Uterus (tissue), 4 donors: ENCODE data around the gene HRH3. TPM values are rescaled to one million over a fixed set of nuclear protein-coding genes. Genes with fewer than 3 reads are reported as not detected.

Source experiments
- DNase-seq, 2 donors: peaks; one replicate each; pipeline ENCODE4 v3.0.0-alpha.2; 2019 to 2020
- H3K27ac ChIP-seq, 2 donors: fragments of 200-600 bp; sonication (generic); 1 replicate in 1 of 2; 2 replicates in 1 of 2; pipeline ENCODE4 v1.5.1; 2016 to 2018
- H3K27me3 ChIP-seq, 2 donors: fragments of 200-600 bp; sonication (generic); one replicate each; pipeline ENCODE4 v1.5.1; 2018 to 2019; ENCODE audit warnings: control low read depth in 1 of 2
- H3K36me3 ChIP-seq, 2 donors: fragments of 200-600 bp; sonication (generic); one replicate each; pipeline ENCODE4 v1.5.1; 2019; ENCODE audit warnings: control low read depth in 1 of 2
- H3K4me1 ChIP-seq, 2 donors: fragments of 200-600 bp; sonication (generic); one replicate each; pipeline ENCODE4 v1.5.1; 2018 to 2019; ENCODE audit warnings: control low read depth in 1 of 2
- H3K4me3 ChIP-seq, 2 donors: fragments of 200-600 bp; sonication (generic); 1 replicate in 1 of 2; 2 replicates in 1 of 2; pipeline ENCODE4 v1.5.1; 2018 to 2019; ENCODE audit warnings: mild to moderate bottlenecking in 1 of 2
- H3K9me3 ChIP-seq, 2 donors: fragments of 200-600 bp; sonication (generic); one replicate each; pipeline ENCODE4 v1.5.1; 2019; ENCODE audit warnings: control low read depth in 1 of 2
- POLR2A ChIP-seq, 2 donors: fragments of 450-650 bp; IDR thresholded peaks; one replicate each; pipeline ENCODE4 v1.6.1; 2016; ENCODE audit warnings: antibody characterized with exemption in 2 of 2, mild to moderate bottlenecking in 1 of 2, moderate library complexity in 1 of 2
- intact Hi-C: fragments of 100-400 bp; cut with DNase I; formaldehyde crosslinking; loops from one replicate; pipeline ENCODE4 v1.15.1; 2023; ENCODE audit warnings: low total_unique reads
- total RNA-seq, 4 donors: library from RNA; depleted of rRNA in 3 of 4; stranded (reverse); fragments of >200 nt in 3 of 4; gene quantifications; one replicate each; pipeline versions ENCODE4 v1.1.0 to v1.2.4, GENCODE V29; 2014 to 2023
- TF ChIP-seq, protein P1 (sequence below), 4 experiments: fragments of 200-600 bp in 2 of 4; fragments of 450-650 bp in 2 of 4; sonication (generic) in 2 of 4; IDR thresholded peaks; one replicate each; pipeline ENCODE4 v1.5.1; 2016 to 2019; ENCODE audit warnings: antibody characterized with exemption in 4 of 4, mild to moderate bottlenecking in 2 of 4, moderate library complexity in 1 of 4
- donor health status: DM: yes; HTN: yes; CAD: no.

HRH3 gene
- total RNA-seq, 4 donors from 2014 or later, result not detected

DNA sequence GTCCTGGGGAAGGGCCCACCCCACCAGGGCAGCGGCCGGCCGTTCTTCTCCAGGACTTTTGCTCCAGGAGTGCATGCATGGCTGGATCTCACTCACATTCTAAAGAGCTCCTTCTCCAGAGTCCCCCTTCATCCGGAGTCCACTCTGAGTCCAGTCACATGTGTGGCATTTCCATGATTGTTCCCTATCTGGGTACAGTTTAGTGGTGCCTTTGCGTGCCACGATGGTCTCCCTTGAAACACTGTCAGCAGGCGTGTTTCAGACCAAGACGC lies 39.2 kb upstream of the HRH3 start:
- Histone ChIP-seq H3K27ac (no peak overlapping the region), H3K4me3 (no peak overlapping the region), H3K27me3 (no peaks in the 10 kb centered on the region), H3K9me3 (no peaks in the 10 kb centered on the region), H3K4me1 (no peaks in the 10 kb centered on the region), H3K36me3 (no peaks in the 10 kb centered on the region)
- DNase-seq, result no peak
- intact Hi-C loops, result no loop called here
- TF ChIP-seq, protein P1, sequence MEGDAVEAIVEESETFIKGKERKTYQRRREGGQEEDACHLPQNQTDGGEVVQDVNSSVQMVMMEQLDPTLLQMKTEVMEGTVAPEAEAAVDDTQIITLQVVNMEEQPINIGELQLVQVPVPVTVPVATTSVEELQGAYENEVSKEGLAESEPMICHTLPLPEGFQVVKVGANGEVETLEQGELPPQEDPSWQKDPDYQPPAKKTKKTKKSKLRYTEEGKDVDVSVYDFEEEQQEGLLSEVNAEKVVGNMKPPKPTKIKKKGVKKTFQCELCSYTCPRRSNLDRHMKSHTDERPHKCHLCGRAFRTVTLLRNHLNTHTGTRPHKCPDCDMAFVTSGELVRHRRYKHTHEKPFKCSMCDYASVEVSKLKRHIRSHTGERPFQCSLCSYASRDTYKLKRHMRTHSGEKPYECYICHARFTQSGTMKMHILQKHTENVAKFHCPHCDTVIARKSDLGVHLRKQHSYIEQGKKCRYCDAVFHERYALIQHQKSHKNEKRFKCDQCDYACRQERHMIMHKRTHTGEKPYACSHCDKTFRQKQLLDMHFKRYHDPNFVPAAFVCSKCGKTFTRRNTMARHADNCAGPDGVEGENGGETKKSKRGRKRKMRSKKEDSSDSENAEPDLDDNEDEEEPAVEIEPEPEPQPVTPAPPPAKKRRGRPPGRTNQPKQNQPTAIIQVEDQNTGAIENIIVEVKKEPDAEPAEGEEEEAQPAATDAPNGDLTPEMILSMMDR (IDR thresholded peaks at IDR 0.05), result no peak
- no peak for TF ChIP-seq POLR2A (IDR thresholded peaks at IDR 0.05)

DNA sequence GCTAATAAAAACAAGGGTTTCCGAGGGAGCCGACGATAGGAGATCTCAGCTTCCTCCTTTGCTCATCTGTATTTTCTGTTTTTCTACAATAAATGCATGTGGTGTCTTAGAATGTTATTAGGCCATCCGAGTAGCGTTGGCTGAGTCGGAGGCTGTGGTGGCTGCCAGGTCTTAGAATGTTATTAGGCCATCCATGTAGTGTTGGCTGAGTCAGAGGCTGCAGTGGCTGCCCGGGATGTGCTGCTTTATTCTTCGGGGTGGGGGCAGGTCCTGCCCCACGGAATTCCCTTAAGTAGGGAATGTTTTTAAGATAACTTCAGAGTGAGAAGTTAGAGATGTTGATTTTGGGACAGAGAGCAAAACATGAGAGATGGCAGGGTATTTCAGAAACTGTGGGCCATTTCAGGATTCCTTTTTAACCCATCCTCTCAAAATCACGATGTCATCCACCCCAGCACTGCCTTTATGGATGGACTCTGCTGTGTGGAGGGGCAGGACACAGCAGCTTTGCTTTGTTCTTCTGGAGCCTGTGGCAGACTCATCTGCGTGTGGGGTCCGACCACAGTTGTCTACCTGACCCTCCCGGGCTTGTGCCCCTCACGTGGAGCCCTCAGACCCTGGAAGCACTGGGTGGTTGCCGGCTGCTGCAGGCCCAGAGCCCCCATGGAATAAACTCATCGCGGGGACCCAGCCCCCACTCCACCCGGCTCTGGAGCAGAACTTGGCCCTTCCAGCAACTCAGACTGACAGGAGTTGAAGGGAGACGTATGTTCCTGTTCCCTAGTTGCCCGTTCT lies 38.6 kb upstream of the HRH3 start:
- Histone ChIP-seq H3K4me3 (no peak overlapping the region), H3K27ac (no peak overlapping the region), H3K27me3 (no peaks in the 10 kb centered on the region), H3K4me1 (no peaks in the 10 kb centered on the region), H3K9me3 (no peaks in the 10 kb centered on the region), H3K36me3 (no peaks in the 10 kb centered on the region)
- intact Hi-C loops, result no loop called here
- peak in 1 of 2 donors; percentile 42 for DNase-seq
- TF ChIP-seq, protein P1 (IDR thresholded peaks at IDR 0.05), result no peak
- no peak for TF ChIP-seq POLR2A (IDR thresholded peaks at IDR 0.05)

DNA sequence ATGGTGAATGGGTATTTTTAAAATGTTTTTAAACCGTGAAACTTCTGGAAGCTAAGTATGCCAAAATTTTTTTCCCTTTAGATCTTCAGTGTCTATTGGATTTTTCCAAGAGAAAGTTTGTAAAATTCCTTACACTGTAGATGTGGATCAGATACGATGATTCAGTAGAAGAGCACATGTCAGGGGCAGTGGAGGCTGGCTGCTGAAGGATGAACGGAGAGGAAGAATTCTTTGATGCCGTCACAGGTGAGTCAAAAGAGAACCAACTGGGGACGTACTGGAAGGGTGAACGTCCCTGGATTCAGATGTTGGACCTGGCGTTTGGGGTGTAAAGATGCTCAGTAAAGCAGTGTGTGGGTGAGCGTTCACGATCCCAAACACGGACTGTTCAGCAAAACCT lies 35.9 kb upstream of the HRH3 start:
- no peaks in the 10 kb centered on the region for H3K4me1 ChIP-seq
- no peak overlapping the region for H3K27ac ChIP-seq
- no peak for DNase-seq
- intact Hi-C loops, result no loop called here
- no peaks in the 10 kb centered on the region for H3K27me3 ChIP-seq
- H3K9me3 ChIP-seq, result no peaks in the 10 kb centered on the region
- H3K4me3 ChIP-seq, result no peak overlapping the region
- no peaks in the 10 kb centered on the region for H3K36me3 ChIP-seq
- TF ChIP-seq, protein P1 (IDR thresholded peaks at IDR 0.05), result no peak
- TF ChIP-seq POLR2A (IDR thresholded peaks at IDR 0.05), result no peak

DNA sequence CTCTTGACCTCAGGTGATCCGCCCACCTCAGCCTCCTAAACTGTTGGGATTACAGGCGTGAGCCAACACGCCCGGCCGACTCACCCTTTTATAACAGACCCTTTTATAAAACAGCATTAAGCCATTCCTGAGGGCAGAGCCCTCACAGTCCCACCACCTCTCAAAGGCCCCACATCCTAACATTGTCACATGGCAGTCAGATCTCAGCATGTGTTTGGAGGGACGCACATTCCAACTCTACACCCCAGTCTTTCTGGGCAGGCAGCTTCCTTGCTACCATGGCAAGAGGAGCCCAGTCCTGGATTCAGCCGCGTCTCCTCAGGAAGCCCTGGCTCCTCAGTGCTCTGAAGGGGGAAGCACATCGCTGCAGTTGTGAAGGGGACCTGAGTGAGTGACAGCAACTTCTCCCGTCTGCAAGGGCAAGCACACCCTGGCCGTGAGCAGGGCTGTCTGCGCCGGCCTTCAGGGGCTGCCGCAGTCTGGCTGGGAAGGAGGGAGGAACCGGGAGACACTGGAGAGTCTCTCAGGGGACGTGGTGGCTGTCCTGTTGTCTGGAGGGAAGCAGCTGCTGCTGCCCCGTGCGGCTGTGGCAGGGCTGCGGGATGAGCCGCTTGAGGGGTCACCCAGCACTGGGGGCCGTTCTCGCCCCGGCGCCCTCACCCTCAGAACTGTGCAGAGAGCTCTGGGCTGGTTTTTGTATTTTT lies 34.1 kb upstream of the HRH3 start:
- no peaks in the 10 kb centered on the region for H3K9me3 ChIP-seq
- intact Hi-C loops, result no loop called here

DNA sequence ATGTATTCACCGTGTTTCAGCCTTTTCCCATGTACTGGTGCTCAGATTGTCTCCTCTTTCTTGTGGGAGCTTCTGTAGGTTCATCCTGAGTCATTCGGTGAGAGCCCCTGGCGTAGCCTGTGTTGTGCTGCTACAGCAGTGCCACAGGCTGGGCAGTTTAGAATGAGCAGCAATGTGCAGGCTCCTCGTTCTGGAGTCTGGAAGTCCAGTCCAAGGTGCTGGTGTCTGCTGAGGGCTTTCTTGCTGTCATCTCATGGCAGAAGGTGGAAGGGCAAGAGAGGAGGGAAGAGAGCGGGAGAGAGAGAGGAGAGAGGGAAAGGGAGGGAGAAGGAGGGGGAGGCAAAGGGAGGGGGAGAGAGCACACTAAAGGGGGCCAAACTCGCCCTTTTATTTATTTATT lies 33.3 kb upstream of the HRH3 start:
- DNase-seq, result no peak
- intact Hi-C loops, result no loop called here

More for the DNA sequence above, 34.1 kb upstream of the HRH3 start:
- Histone ChIP-seq H3K27me3 (no peaks in the 10 kb centered on the region), H3K4me3 (no peak overlapping the region), H3K27ac (no peak overlapping the region), H3K36me3 (no peaks in the 10 kb centered on the region), H3K4me1 (no peaks in the 10 kb centered on the region)
- TF ChIP-seq, protein P1 (IDR thresholded peaks at IDR 0.05), result no peak
- no peak for TF ChIP-seq POLR2A (IDR thresholded peaks at IDR 0.05)
- no peak for DNase-seq

More for the DNA sequence above, 33.3 kb upstream of the HRH3 start:
- Histone ChIP-seq H3K9me3 (no peaks in the 10 kb centered on the region), H3K4me1 (no peaks in the 10 kb centered on the region), H3K36me3 (no peaks in the 10 kb centered on the region), H3K4me3 (no peak overlapping the region), H3K27ac (no peak overlapping the region), H3K27me3 (no peaks in the 10 kb centered on the region)
- TF ChIP-seq, protein P1 (IDR thresholded peaks at IDR 0.05), result no peak
- no peak for TF ChIP-seq POLR2A (IDR thresholded peaks at IDR 0.05)
